Mesenchymal stem cell (in vitro differentiated cells and primary cell): ENCODE results near the gene IFNAR1.

Experiments used
- DNase-seq: peaks from one replicate; pipeline ENCODE4 v3.0.0-alpha.2; 2013
- H2AFZ ChIP-seq: one replicate; pipeline ENCODE4 v1.6.1; 2013; ENCODE audit warnings: low read depth, mild to moderate bottlenecking, control low read depth, inconsistent platforms, low read length, moderate library complexity
- H2AK5ac ChIP-seq: 2 replicates; pipeline ENCODE4 v1.6.1; 2013; ENCODE audit warnings: low read length, moderate library complexity, mild to moderate bottlenecking, inconsistent platforms; ENCODE audit not compliant: severe bottlenecking
- H2BK120ac ChIP-seq: one replicate; pipeline ENCODE4 v1.6.1; 2013; ENCODE audit warnings: low read depth, mild to moderate bottlenecking, inconsistent platforms, low read length, moderate library complexity
- H2BK12ac ChIP-seq, 2 experiments: one replicate each; pipeline ENCODE4 v1.6.1; 2013; ENCODE audit warnings: inconsistent platforms in 2 of 2, low read length in 2 of 2, mild to moderate bottlenecking in 2 of 2, moderate library complexity in 2 of 2, control low read depth in 1 of 2
- H2BK15ac ChIP-seq: one replicate; pipeline ENCODE4 v1.6.1; 2013; ENCODE audit warnings: mild to moderate bottlenecking, low read depth, inconsistent platforms; ENCODE audit not compliant: poor library complexity, severe bottlenecking
- H2BK5ac ChIP-seq: 2 replicates; pipeline ENCODE4 v1.6.1; 2013; ENCODE audit warnings: low read depth, mild to moderate bottlenecking, low read length, control low read depth, inconsistent platforms; ENCODE audit not compliant: poor library complexity, severe bottlenecking
- H3K14ac ChIP-seq, 2 experiments: one replicate each; pipeline ENCODE4 v1.6.1; 2013; ENCODE audit warnings: inconsistent platforms in 2 of 2, low read length in 2 of 2, control low read depth in 1 of 2, mild to moderate bottlenecking in 1 of 2, moderate library complexity in 1 of 2
- H3K18ac ChIP-seq, 2 experiments: one replicate each; pipeline ENCODE4 v1.6.1; 2013; ENCODE audit warnings: inconsistent platforms in 2 of 2, low read length in 2 of 2, control low read depth in 1 of 2, low read depth in 1 of 2, mild to moderate bottlenecking in 1 of 2
- H3K23ac ChIP-seq, 2 experiments: one replicate each; pipeline ENCODE4 v1.6.1; 2013; ENCODE audit warnings: inconsistent platforms in 2 of 2, low read length in 2 of 2, mild to moderate bottlenecking in 2 of 2, moderate library complexity in 2 of 2, control low read depth in 1 of 2
- H3K27ac ChIP-seq: 2 replicates; pipeline ENCODE4 v1.5.1; 2013; ENCODE audit warnings: mild to moderate bottlenecking, moderate library complexity, low read length, control low read depth, inconsistent platforms; ENCODE audit not compliant: poor library complexity, severe bottlenecking
- H3K27me3 ChIP-seq, 2 experiments: 2 replicates each; pipeline versions ENCODE4 v1.6.1 to v1.7.0; 2013; ENCODE audit warnings: low read length in 2 of 2, mild to moderate bottlenecking in 2 of 2, moderate library complexity in 2 of 2, control low read depth in 1 of 2, inconsistent platforms in 1 of 2; ENCODE audit not compliant: control insufficient read depth in 1 of 2, insufficient read depth in 1 of 2
- H3K36me3 ChIP-seq, 2 experiments: 2 replicates each; pipeline versions ENCODE4 v1.6.1 to v1.7.0; 2013; ENCODE audit warnings: low read length in 2 of 2, control low read depth in 1 of 2, inconsistent platforms in 1 of 2, low read depth in 1 of 2, mild to moderate bottlenecking in 1 of 2; ENCODE audit not compliant: insufficient read depth in 2 of 2, control insufficient read depth in 1 of 2
- H3K4ac ChIP-seq, 2 experiments: one replicate each; pipeline ENCODE4 v1.6.1; 2013; ENCODE audit warnings: inconsistent platforms in 2 of 2, low read length in 2 of 2, mild to moderate bottlenecking in 2 of 2, moderate library complexity in 2 of 2, control low read depth in 1 of 2, low read depth in 1 of 2
- H3K4me1 ChIP-seq: 2 replicates; pipeline ENCODE4 v1.6.1; 2013; ENCODE audit warnings: low read depth, low read length, control low read depth; ENCODE audit not compliant: control insufficient read depth, insufficient read depth
- H3K4me2 ChIP-seq: 2 replicates; pipeline ENCODE4 v1.6.1; 2013; ENCODE audit warnings: low read length, mild to moderate bottlenecking, inconsistent platforms; ENCODE audit not compliant: poor library complexity, severe bottlenecking
- H3K4me3 ChIP-seq, 2 experiments: 2 replicates each; pipeline versions ENCODE4 v1.5.1 to v1.7.0; 2013; ENCODE audit warnings: low read length in 2 of 2, mild to moderate bottlenecking in 2 of 2, control low read depth in 1 of 2, low read depth in 1 of 2; ENCODE audit not compliant: insufficient read depth in 1 of 2
- H3K79me1 ChIP-seq: replicated peaks from 2 replicates; pipeline ENCODE4 v1.6.1; 2013; ENCODE audit warnings: mild to moderate bottlenecking, control low read depth, low read length, inconsistent platforms; ENCODE audit not compliant: poor library complexity, severe bottlenecking
- H3K9ac ChIP-seq: 2 replicates; pipeline ENCODE4 v1.7.0; 2013; ENCODE audit warnings: mild to moderate bottlenecking, low read length, moderate library complexity
- H3K9me3 ChIP-seq: 2 replicates; pipeline ENCODE4 v1.7.0; 2013; ENCODE audit warnings: mild to moderate bottlenecking, low read length; ENCODE audit not compliant: control insufficient read depth
- H4K8ac ChIP-seq: one replicate; pipeline ENCODE4 v1.6.1; 2013; ENCODE audit warnings: inconsistent platforms, mild to moderate bottlenecking, low read length, moderate library complexity
- H4K91ac ChIP-seq: one replicate; pipeline ENCODE4 v1.6.1; 2013; ENCODE audit warnings: mild to moderate bottlenecking, low read length, inconsistent platforms
- WGBS: methylation state at CpG from one replicate; pipeline ENCODE4 v1.1.7; 2013; ENCODE audit warnings: mixed read lengths; 5-methylcytosine and 5-hydroxymethylcytosine counted together

IFNAR1 gene

DNA sequence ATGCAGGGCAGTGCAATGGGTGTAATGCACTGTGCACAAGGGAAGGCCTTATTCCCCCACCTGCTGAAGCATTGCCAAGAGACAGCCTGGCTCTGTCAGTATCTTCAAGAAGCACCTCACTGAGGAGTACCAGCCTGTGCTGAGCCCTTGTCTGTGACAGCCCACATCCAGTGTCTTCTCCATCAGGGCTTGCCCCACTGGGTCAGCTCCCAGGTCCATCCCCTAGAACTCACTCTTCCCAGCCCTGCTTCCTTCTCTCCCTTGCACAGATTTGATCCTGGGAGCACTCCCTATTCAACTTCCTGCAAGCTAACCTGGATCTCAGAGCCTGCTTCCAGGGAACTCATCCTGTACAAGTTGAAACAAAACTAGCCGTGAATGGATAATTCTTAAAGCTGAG lies 44.8 kb downstream of the IFNAR1 start:
- H3K18ac ChIP-seq: no peak overlapping the region
- no peak overlapping the region for H2BK5ac ChIP-seq
- H2BK120ac ChIP-seq: no peak overlapping the region
- no peaks in the 10 kb centered on the region for H3K27me3 ChIP-seq
- peak overlapping the region in 1 of 2 experiments; percentile 51 for H3K14ac ChIP-seq
- H3K4me3 ChIP-seq: no peak overlapping the region
- no peak overlapping the region for H2AK5ac ChIP-seq
- H3K27ac ChIP-seq: no peak overlapping the region
- H4K8ac ChIP-seq: no peak overlapping the region
- H3K4me1 ChIP-seq: no peaks in the 10 kb centered on the region
- no peaks in the 10 kb centered on the region for H3K79me1 ChIP-seq
- no peak overlapping the region for H2BK12ac ChIP-seq
- no peak overlapping the region for H3K4me2 ChIP-seq
- no peak overlapping the region for H4K91ac ChIP-seq
- H3K36me3 ChIP-seq: no peaks in the 10 kb centered on the region
- H3K4ac ChIP-seq: no peak overlapping the region
- H2AFZ ChIP-seq: no peak overlapping the region
- peaks cover 40% of the 10 kb centered on the region for H3K9me3 ChIP-seq
- no CpG with 5 or more reads among the region's 1 CpG for WGBS
- no peak for DNase-seq
- no peak overlapping the region for H3K9ac ChIP-seq
- no peak overlapping the region for H3K23ac ChIP-seq
- H2BK15ac ChIP-seq: no peak overlapping the region

GRCh38 chr21:33370305-33370704 lies 45.5 kb downstream of the IFNAR1 start:
- H3K23ac ChIP-seq: no peak overlapping the region
- no peak for DNase-seq
- H3K27me3 ChIP-seq: no peaks in the 10 kb centered on the region
- H3K9ac ChIP-seq: no peak overlapping the region
- H3K27ac ChIP-seq: no peak overlapping the region
- no peak overlapping the region for H3K4ac ChIP-seq
- no peak overlapping the region for H2BK5ac ChIP-seq
- H3K79me1 ChIP-seq: no peaks in the 10 kb centered on the region
- no peaks in the 10 kb centered on the region for H3K36me3 ChIP-seq
- H3K4me2 ChIP-seq: no peak overlapping the region
- WGBS: 100% methylated on average over 1 of the region's 2 CpGs
- no peak overlapping the region for H2AFZ ChIP-seq
- no peak overlapping the region for H2AK5ac ChIP-seq
- no peak overlapping the region for H3K4me3 ChIP-seq
- H2BK12ac ChIP-seq: no peak overlapping the region
- H3K9me3 ChIP-seq: peaks cover 40% of the 10 kb centered on the region
- H2BK15ac ChIP-seq: no peak overlapping the region
- no peak overlapping the region for H2BK120ac ChIP-seq
- H3K18ac ChIP-seq: no peak overlapping the region
- H4K91ac ChIP-seq: no peak overlapping the region
- H4K8ac ChIP-seq: no peak overlapping the region
- H3K4me1 ChIP-seq: no peaks in the 10 kb centered on the region
- no peak overlapping the region for H3K14ac ChIP-seq

- Histone ChIP-seq H3K18ac (no peak overlapping the region), H2AK5ac (no peak overlapping the region), H3K9ac (no peak overlapping the region), H3K4me3 (no peak overlapping the region), H3K27ac (no peak overlapping the region), H2BK12ac (no peak overlapping the region), H3K9me3 (peaks cover 36% of the 10 kb centered on the region), H2BK5ac (no peak overlapping the region), H3K36me3 (no peaks in the 10 kb centered on the region), H3K23ac (no peak overlapping the region), H4K8ac (no peak overlapping the region), H3K27me3 (no peaks in the 10 kb centered on the region), H2BK120ac (no peak overlapping the region), H3K4ac (no peak overlapping the region), H4K91ac (no peak overlapping the region), H3K14ac (no peak overlapping the region), H2AFZ (no peak overlapping the region), H3K4me1 (no peaks in the 10 kb centered on the region), H3K79me1 (no peaks in the 10 kb centered on the region), H2BK15ac (no peak overlapping the region), H3K4me2 (no peak overlapping the region)
- 94% methylated on average over 1 of the region's 3 CpGs for WGBS
- DNase-seq: no peak
Measured at GRCh38 chr21:33371366-33371765, 46.6 kb downstream of the IFNAR1 start.

DNA sequence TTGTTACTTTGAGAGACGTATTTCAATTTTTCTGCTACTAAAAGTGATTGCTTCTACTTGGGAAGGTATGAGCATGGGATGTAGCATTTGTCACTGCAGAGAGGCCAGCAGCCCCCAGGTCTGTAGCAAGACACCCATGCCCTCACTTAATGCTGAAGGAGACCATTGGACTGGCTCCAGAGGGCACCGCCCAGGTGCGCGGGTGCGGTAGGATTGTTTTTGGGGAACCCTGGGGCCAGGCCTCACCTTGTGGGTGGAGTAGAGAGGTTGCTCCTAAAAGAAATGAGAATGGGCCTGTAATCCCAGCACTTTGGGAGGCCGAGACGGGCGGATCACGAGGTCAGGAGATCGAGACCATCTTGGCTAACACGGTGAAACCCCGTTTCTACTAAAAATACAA lies 47.8 kb downstream of the IFNAR1 start:
- no peak overlapping the region for H2BK120ac ChIP-seq
- no peak overlapping the region for H3K14ac ChIP-seq
- no peak overlapping the region for H3K18ac ChIP-seq
- H3K4me3 ChIP-seq: no peak overlapping the region
- no peak overlapping the region for H3K4me2 ChIP-seq
- H2AK5ac ChIP-seq: no peak overlapping the region
- H3K4me1 ChIP-seq: peaks cover 2% of the 10 kb centered on the region
- no peak overlapping the region for H4K91ac ChIP-seq
- no peak overlapping the region for H2BK12ac ChIP-seq
- peaks cover 24% of the 10 kb centered on the region for H3K9me3 ChIP-seq
- H3K27me3 ChIP-seq: peaks cover 0 to 9% of the 10 kb centered on the region in 2 experiments
- 95% methylated on average over 11 of the region's 12 CpGs for WGBS
- H3K79me1 ChIP-seq: no peaks in the 10 kb centered on the region
- no peak overlapping the region for H4K8ac ChIP-seq
- H2AFZ ChIP-seq: no peak overlapping the region
- no peak overlapping the region for H3K4ac ChIP-seq
- H3K9ac ChIP-seq: no peak overlapping the region
- no peaks in the 10 kb centered on the region for H3K36me3 ChIP-seq
- no peak overlapping the region for H3K23ac ChIP-seq
- H3K27ac ChIP-seq: no peak overlapping the region
- no peak for DNase-seq
- no peak overlapping the region for H2BK5ac ChIP-seq
- H2BK15ac ChIP-seq: no peak overlapping the region
